Activated CD4-positive, CD25-positive, alpha-beta regulatory T cell treated with anti-CD3 and anti-CD28 coated beads, Interleukin-2, amount 50 U/mL, for 72 hours (primary cell): Measurements from ENCODE around the gene SLC37A4.
"Not testable (repeated sequence)": the region's sequence is repeated elsewhere in the genome, so short reads cannot be mapped to it uniquely, and the experiment has no call there.

Experiments used
- DNase-seq: peaks from one replicate; pipeline ENCODE4 v3.0.0; 2021

Gene SLC37A4

GRCh38 chr11:119030329-119031047, at the start of gene SLC37A4:
SLC37A4 (minus strand) TSS chr11:119030877.
- peak; percentile 100 for DNase-seq

DNA sequence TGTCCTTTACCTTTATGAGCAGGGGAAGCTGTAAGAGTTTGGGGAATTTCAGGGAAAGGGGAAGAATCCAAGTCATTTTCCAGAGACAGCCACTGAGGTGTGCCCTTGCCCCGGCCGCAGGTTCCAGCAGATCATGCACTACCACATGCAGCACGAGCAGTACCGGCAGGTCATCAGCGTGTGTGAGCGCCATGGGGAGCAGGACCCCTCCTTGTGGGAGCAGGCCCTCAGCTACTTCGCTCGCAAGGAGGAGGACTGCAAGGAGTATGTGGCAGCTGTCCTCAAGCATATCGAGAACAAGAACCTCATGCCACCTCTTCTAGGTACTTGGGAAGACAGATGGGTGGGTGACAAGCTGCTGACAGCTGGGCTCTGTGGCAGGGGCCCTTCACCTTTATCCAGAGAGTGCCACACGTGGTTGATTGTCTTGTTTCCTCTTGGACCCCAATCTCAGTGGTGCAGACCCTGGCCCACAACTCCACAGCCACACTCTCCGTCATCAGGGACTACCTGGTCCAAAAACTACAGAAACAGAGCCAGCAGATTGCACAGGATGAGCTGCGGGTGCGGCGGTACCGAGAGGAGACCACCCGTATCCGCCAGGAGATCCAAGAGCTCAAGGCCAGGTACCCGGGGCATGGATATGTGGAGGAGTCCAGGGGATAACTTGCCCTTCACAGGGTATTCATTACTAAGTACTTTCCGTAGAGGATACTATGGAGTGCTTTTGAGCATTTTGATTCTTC, 48.2 kb upstream of the SLC37A4 start:
- DNase-seq: no peak

- no peak for DNase-seq
Measured at GRCh38 chr11:119077839-119078238, 47.2 kb upstream of the SLC37A4 start.

DNA sequence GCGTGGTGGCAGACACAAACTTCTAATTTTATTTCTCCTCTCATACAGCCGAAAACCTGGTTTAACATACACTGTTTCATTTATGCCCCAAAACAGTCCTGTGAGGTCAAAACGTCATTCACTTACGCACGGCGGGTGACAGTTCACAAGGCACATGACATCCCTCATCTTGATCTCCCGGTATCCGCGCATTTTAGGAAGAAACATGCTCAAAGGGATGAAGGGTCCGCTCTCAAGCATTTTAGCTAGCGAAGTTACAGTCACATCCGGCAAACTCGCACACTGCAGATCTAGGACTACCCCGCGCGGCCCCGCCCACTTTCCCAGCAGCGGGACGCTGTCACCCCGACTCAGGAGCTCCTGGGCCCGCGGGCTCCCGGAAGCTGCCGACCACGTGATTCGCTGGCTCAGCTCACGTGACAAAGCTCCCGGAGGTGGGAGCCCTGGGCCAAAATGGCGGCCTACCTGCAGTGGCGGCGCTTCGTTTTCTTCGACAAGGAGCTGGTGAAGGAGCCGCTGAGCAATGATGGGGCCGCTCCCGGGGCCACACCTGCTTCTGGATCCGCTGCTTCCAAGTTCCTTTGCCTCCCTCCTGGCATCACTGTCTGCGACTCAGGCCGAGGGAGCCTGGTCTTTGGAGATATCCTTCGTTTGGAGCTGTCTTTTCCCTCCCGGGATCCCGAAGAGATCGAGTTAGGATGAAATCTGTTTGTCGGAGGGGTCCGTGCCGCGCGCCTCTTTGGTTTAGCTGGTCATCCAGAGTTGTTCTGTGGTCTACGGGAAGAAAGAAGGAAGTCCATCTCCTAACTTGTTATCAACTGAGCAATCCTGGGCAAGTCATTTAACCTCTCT, 36.9 kb upstream of the SLC37A4 start, which contains the start of gene VPS11:
Gene VPS11, plus strand, starts transcription at position 448 of the 852 bp plus-strand sequence. Its CDS starts 6 bp downstream, at position 454.
- DNase-seq: peak; percentile 97

DNA sequence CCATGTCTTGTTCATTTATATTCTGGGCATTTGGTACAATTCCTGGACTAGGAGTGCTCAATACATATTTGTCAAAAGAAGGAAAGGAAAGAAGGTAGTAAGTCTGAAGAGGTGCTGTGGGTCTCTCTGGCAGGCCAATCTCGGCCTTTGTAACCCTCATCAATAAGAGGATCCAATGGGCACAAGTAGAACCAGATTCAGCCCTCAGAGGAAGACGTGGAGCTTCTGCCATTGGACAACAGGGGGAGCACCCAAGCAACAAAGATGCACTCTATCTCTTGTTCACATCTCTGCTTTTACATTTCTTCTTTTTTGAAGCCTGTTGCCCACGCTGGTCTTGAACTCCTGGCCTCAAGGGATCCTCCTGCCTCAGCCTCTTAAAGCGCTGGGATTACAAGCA, 34.7 kb upstream of the SLC37A4 start:
- DNase-seq: no peak

DNA sequence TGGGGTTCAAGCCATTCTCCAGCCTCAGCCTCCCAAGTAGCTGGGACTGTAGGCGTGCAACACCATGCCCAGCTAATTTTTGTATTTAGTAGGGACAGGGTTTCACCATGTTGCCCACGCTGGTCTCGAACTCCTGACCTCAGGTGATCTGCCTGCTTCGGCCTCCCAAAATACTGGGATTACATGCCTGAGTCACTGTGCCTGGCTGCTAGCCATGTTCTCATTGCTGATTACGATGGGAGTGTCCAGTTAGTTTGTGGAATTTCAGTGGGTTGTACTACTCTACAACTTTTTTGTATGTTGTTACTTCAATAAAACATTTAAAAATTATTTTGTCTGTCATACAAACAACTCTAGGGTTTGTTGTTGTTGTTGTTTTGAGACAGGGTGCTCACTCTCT, 32.1 kb upstream of the SLC37A4 start:
- no peak for DNase-seq

DNA sequence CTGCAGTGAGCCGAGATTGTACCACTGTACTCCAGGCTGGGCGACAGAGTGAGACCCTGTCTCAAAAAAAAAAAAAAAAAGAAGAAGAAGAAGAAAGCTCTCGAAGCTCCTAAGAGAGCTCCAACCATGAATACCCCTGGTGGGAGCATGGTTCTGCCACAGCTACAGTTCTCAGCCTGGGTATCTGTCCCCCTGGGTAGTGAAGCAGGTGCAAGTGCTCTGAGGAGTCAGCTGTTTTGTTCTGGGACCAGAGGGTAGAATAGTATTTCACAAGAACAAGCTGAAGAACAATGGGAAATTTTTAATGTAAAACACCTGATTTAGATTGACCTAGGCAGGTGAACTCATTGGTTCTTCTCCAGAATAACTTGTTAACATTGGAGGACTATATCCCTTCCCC, 30.6 kb upstream of the SLC37A4 start:
- DNase-seq: no peak

GRCh38 chr11:119059128-119059527, 28.5 kb upstream of the SLC37A4 start:
- DNase-seq: not testable (repeated sequence)

DNA sequence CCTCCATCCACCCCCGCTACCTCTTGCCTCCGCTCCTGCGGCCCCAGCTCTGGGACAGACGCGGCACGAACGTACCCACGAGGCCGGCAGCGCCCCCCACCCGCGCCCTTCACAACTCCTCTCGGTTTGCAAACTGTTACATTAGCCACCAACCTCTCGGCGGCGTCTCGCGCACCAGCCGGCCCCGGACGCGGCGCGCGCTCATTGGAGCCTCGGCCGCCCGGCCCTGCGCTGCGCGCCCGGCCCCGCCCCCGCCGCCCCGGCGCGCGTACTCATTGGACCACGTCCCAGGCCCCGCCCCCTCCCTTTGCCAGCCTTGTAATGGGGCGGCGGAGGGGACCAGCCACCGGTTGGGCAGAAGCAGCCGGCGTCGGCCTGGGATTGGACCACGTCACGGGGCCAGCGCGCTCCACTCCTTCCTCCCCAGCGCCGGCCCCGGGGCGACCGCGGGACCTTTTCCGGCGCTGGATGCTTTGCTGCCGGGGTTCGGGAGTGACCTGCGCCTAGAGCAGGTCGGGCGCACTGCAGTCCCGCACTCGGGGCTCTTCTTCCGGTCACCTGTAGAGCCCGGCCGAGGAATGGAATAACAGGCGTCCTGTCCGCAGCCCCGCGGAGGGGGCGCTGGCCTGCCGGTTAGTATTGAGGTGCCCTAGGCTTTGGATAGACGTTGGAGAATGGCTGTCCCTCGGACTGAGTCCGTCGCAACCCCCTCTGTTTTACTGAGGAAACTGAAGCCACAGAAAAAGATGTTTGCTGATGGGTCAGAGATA, 26.5 kb upstream of the SLC37A4 start, which contains the start of gene HYOU1:
Gene HYOU1, minus strand, starts transcription at position 206 of the 770 bp plus-strand sequence. CDS start 1,045 bp downstream, outside the sequence.
- peak; percentile 99 for DNase-seq

DNA sequence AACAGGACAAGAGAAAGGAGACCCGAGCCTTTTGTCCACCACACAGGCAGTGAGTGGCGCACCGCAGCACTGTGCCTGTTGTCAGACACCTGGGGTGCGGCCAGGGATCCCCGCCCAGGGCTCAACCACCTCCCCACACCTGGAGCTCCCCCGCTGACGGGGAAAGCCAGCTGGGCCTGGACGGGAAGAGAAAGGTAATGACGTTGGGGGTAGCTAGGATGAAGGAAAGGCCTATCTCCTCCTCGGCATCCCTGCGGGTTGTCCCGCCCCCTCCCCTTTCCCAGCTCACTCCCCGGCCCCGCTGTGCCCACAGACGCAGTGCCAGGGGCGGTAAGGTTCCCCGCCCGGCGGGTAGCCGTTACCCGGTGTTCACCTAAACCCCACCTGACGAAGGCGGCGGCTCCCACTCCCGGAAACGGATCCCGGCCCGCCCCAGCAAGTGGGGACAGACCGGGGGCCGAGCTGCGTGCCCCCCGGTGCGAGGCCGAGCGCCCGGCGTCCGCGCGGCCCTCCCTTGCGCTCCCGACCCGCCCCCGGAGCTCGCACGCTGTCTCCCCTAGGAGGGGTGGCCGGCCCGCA, 25.8 kb upstream of the SLC37A4 start:
- DNase-seq: peak; percentile 40

DNA sequence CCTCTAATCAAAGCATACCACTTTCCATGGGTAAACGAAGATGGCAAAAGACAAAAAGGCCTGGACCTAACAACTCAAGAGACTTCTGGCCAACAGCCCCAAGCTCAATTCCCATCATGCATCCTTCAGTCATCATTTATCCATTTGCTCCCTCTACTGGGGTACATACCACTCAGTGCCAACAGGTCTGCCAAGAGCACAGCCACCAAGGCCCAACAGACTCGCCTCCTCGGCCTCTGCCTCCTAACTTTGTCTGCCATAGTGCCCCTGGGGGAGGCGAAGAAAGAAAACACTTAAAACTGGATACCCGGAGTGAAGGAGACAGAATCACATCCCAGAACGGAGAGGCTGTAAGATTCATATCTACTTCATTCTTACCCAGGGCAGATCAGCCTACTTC, 25.2 kb upstream of the SLC37A4 start:
- DNase-seq: no peak

DNA sequence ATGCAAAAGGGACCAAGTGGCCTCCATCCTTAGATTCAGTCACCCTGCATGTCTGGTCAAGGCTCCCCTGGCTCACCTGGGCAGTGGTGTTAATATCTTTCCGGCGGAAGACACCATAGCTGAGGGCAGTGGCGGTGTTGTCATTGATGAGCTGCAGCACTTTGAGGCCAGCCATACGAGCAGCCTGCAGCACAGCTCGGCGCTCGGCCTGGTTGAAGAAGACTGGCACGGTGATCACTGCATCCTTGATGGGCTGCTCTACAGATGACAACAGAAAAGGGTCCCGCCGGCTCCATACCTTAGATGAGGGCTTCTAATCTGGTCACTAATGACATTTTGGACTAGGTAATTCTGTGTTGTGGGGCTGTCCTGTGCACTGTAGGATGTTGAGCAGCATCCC, 23.7 kb upstream of the SLC37A4 start:
- DNase-seq: no peak

DNA sequence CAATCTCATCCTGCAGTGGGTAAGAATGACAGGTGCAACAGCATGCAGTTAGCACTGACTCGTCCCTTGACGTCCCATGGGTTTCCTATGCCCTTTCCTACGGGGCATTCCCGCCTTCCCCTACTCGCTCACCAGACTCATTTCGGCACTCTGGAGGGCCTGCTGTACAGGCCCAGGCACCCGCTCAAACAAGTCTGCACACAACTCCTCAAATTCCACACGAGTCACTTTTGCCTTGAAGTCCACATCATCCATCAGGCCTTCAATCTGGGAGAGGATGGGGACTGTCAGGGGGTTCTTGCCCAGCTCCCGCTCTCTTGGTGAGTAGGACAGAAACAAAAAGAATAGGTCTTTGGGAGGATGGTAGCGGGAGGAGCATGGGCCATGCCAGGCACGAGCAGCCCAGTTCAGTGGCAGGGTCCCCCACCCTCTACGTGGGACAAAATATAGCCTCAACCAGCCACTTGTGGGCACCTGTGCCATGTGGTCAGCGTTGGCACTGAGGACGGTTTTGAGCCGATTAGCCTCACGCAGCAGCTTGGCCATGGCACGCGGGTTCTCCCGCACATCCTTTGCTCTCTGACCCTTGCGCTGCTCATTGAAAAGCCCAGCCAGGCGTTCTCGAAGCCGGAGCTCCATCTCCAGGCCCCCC, 21.6 kb upstream of the SLC37A4 start:
- DNase-seq: no peak

GRCh38 chr11:119051440-119052162, 20.9 kb upstream of the SLC37A4 start:
- no peak for DNase-seq

DNA sequence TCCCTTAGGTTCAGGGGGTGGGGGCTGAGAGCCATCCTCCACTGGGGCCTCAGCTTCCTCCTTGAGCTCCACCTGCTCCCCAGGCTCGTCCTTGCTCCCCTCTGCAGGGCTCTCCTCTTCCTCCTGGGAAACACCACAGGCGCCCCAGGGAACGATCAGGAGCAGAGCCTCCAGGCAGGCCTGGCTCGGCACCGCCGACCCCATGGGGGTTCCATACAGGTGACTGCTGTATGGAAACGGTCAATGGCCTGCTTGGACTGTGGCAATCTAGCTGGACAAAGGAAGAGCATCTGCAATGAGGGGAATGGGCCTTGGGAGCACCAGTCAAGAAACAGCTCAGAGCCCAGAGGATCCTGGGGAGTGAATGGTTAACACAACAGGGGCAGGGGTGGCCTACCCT, 18.4 kb upstream of the SLC37A4 start:
- no peak for DNase-seq

DNA sequence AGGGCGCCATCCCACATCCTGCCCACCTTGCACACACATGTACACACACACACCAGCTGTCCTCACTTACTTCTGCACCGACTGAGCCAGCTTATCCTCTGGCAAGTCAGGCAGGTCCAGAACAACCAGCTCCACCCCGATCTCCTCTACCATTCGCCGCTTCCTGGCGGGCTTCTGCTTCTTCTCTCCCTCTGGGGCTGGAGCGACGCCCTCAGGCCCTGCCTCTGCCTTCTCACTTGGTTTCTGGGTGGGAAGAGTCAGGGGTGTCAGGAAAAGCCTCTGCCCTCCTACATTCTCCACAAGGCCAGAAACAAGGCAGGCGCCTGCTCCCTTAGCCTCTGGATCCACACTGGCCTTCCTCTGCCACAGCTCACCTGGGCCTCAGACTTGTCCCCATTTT, 18.0 kb upstream of the SLC37A4 start:
- no peak for DNase-seq

- DNase-seq: no peak
Measured at GRCh38 chr11:119047205-119047604, 16.5 kb upstream of the SLC37A4 start.

DNA sequence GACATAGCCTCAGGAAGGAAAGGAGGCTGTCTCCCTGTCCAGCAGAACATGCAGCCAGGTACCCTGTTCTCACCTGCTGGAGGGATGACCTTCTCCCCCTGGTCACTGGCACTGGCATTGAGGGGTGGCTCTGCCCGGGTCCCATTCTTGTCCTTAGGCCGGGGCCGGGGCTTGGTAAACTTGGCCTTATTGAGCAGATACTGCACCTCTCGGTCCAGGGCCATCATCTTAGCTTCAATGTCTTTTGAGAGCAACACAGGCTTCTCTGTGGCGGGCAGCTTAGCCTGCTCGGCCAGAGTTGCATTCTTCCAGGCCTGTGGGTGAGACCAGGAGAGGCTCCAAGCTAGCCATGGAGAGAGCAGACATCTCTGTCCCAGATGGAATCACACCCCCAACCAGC, 15.8 kb upstream of the SLC37A4 start:
- no peak for DNase-seq

DNA sequence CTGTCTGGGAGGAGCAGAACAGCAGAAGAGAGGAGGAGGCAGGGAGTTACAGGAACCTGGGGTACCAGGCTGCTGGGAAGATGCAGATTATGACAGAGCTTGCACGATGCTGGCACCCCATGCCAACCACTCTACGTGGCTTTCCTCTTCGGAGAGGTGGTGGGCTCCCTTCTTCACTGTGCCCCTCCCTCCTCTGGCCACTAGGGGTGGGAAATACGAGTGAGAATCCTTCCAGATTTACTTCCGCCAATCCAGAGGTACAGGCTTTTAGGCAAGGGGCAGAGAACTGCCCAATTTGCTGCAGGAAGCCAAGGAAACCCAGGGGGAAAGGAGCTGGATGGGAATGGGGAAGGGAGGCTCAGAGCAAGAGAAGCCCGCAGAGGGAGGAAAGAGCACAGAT, 14.0 kb upstream of the SLC37A4 start:
- DNase-seq: no peak

GRCh38 chr11:119042927-119043326, 12.2 kb upstream of the SLC37A4 start:
- no peak for DNase-seq
